IMR-90 (cell line): ENCODE measurements around the gene RIOK2. TPM values are rescaled to one million over a fixed set of nuclear protein-coding genes. Genes with fewer than 3 reads are reported as not detected.

Experiments used
- ATAC-seq: fragments of 200-7000 bp; cut with Tn5 transposase; 2 replicates; pipeline ENCODE4 v1.9.1; 2020; ENCODE audit warnings: low read depth, mild to moderate bottlenecking, moderate library complexity
- BruUV-seq: library from RNA; stranded (reverse); fragments of 400-500 nt; replicated peaks from 2 replicates; lab custom pipeline; 2021; lab: Mats Ljungman, UMichigan
- CTCF ChIA-PET: fragments of 300-600 bp; formaldehyde crosslinking; extraction: SDS; loops from one replicate; lab custom pipeline; 2021; ENCODE audit warnings: antibody characterized with exemption; lab: Yijun Ruan, JAX
- POLR2A ChIA-PET: fragments of 300-600 bp; sonication (Branson Sonifier 250); formaldehyde crosslinking; loops from one replicate; lab custom pipeline; 2022; ENCODE audit warnings: antibody characterized with exemption; ENCODE audit not compliant: unreplicated experiment; lab: Charles Lee
- DNase-seq: peaks from one replicate; pipeline ENCODE4 v3.0.0; 2013
- H2AFZ ChIP-seq: replicated peaks from 2 replicates; pipeline ENCODE3; 2013; ENCODE audit warnings: low read length, mild to moderate bottlenecking; ENCODE audit not compliant: poor library complexity
- H2AK5ac ChIP-seq: 2 replicates; pipeline ENCODE4 v1.6.1; 2013; ENCODE audit warnings: low read depth, low read length, inconsistent platforms
- H2AK9ac ChIP-seq: replicated peaks from 2 replicates; pipeline ENCODE3; 2013; ENCODE audit warnings: mild to moderate bottlenecking, low read depth, low read length, moderate library complexity; ENCODE audit not compliant: poor library complexity
- H2BK120ac ChIP-seq: 2 replicates; pipeline ENCODE4 v1.6.1; 2013; ENCODE audit warnings: low read depth, low read length, inconsistent platforms
- H2BK15ac ChIP-seq: 3 replicates; pipeline ENCODE4 v1.6.1; 2013; ENCODE audit warnings: low read depth, low read length, inconsistent platforms
- H2BK20ac ChIP-seq: 2 replicates; pipeline ENCODE4 v1.6.1; 2013; ENCODE audit warnings: low read depth, mild to moderate bottlenecking, inconsistent platforms, low read length, moderate library complexity
- H2BK5ac ChIP-seq: 2 replicates; pipeline ENCODE4 v1.6.1; 2013; ENCODE audit warnings: mild to moderate bottlenecking, low read depth, low read length, inconsistent platforms; ENCODE audit not compliant: poor library complexity, severe bottlenecking
- H3K14ac ChIP-seq: replicated peaks from 2 replicates; pipeline ENCODE4 v1.6.1; 2013; ENCODE audit warnings: low read depth, low read length, inconsistent platforms
- H3K18ac ChIP-seq: 2 replicates; pipeline ENCODE4 v1.6.1; 2013; ENCODE audit warnings: low read depth, low read length, control low read depth
- H3K23ac ChIP-seq: 2 replicates; pipeline ENCODE4 v1.6.1; 2013; ENCODE audit warnings: low read depth, low read length, inconsistent platforms
- H3K27ac ChIP-seq: 2 replicates; pipeline ENCODE4 v1.5.1; 2013; ENCODE audit warnings: mild to moderate bottlenecking, control low read depth, low read length; ENCODE audit not compliant: insufficient read depth
- H3K27me3 ChIP-seq: 2 replicates; pipeline ENCODE4 v1.6.1; 2013; ENCODE audit warnings: low read length; ENCODE audit not compliant: control insufficient read depth, insufficient read depth
- H3K36me3 ChIP-seq: 2 replicates; pipeline ENCODE4 v1.6.1; 2013; ENCODE audit warnings: low read length, mixed read lengths; ENCODE audit not compliant: control insufficient read depth, insufficient read depth
- H3K4ac ChIP-seq: 2 replicates; pipeline ENCODE4 v1.6.1; 2013; ENCODE audit warnings: low read depth, low read length, inconsistent platforms
- H3K4me1 ChIP-seq: 2 replicates; pipeline ENCODE4 v1.6.1; 2013; ENCODE audit warnings: low read length, mixed read lengths; ENCODE audit not compliant: control insufficient read depth, insufficient read depth
- H3K4me2 ChIP-seq: 2 replicates; pipeline ENCODE4 v1.6.1; 2013; ENCODE audit warnings: low read depth, mild to moderate bottlenecking, control low read depth, low read length, moderate library complexity
- H3K4me3 ChIP-seq: 2 replicates; pipeline ENCODE4 v1.5.1; 2013; ENCODE audit warnings: low read depth, mild to moderate bottlenecking, control low read depth, low read length, moderate library complexity; ENCODE audit not compliant: insufficient read depth
- H3K56ac ChIP-seq: 2 replicates; pipeline ENCODE4 v1.6.1; 2013; ENCODE audit warnings: low read length, inconsistent platforms; ENCODE audit not compliant: insufficient read depth; ENCODE audit errors: extremely low read depth
- H3K79me1 ChIP-seq, 2 experiments: 2 replicates each; pipeline ENCODE4 v1.6.1; 2013; ENCODE audit warnings: low read length in 2 of 2, inconsistent platforms in 1 of 2, low read depth in 1 of 2
- H3K9ac ChIP-seq: 2 replicates; pipeline ENCODE4 v1.6.1; 2013; ENCODE audit warnings: low read depth, low read length, control low read depth
- H3K9me1 ChIP-seq: 2 replicates; pipeline ENCODE4 v1.6.1; 2013; ENCODE audit warnings: low read length, inconsistent platforms; ENCODE audit not compliant: insufficient read depth
- H3K9me3 ChIP-seq: 2 replicates; pipeline ENCODE4 v1.6.1; 2013; ENCODE audit warnings: low read length; ENCODE audit not compliant: control insufficient read depth, insufficient read depth
- H4K20me1 ChIP-seq: 2 replicates; pipeline ENCODE4 v1.6.1; 2013; ENCODE audit warnings: low read length, inconsistent platforms; ENCODE audit not compliant: insufficient read depth
- H4K5ac ChIP-seq: 2 replicates; pipeline ENCODE4 v1.6.1; 2013; ENCODE audit warnings: mild to moderate bottlenecking, low read depth, low read length, control low read depth
- H4K8ac ChIP-seq, 2 experiments: 2 replicates each; pipeline ENCODE4 v1.6.1; 2013; ENCODE audit warnings: low read depth in 2 of 2, low read length in 2 of 2, control low read depth in 1 of 2, inconsistent platforms in 1 of 2
- H4K91ac ChIP-seq: 2 replicates; pipeline ENCODE4 v1.6.1; 2013; ENCODE audit warnings: low read depth, low read length, inconsistent platforms; ENCODE audit not compliant: insufficient read depth
- BHLHE40 ChIP-seq: fragments of 150-350 bp; IDR thresholded peaks from 2 replicates; pipeline ENCODE4 v1.6.1; 2016; ENCODE audit warnings: mild to moderate bottlenecking, low read depth, low read length
- CEBPB ChIP-seq: IDR thresholded peaks from 2 replicates; pipeline ENCODE4 v1.6.1; 2012; ENCODE audit warnings: low read depth, low read length, improper control_type of control experiment
- RAD21 ChIP-seq: IDR thresholded peaks from 2 replicates; pipeline ENCODE4 v1.6.1; 2012; ENCODE audit warnings: low read length, improper control_type of control experiment
- RFX5 ChIP-seq: IDR thresholded peaks from 2 replicates; pipeline ENCODE4 v1.8.0; 2012; ENCODE audit warnings: low read depth, mild to moderate bottlenecking, low read length, moderate library complexity
- SMC3 ChIP-seq: fragments of 150-350 bp; IDR thresholded peaks from 2 replicates; pipeline ENCODE4 v1.6.1; 2016; ENCODE audit warnings: low read depth, mild to moderate bottlenecking, antibody characterized with exemption, low read length, moderate library complexity
- WGBS, 2 experiments: methylation state at CpG; one replicate each; pipeline versions ENCODE4 v1.1.5 to v1.1.7; 2013; ENCODE audit warnings: missing lambda C conversion rate in 2 of 2; ENCODE audit not compliant: insufficient read length in 1 of 2; ENCODE audit errors: extremely low coverage in 2 of 2; 5-methylcytosine and 5-hydroxymethylcytosine counted together
- dilution Hi-C: fragments of 300-500 bp; cut with HindIII; formaldehyde crosslinking; loops from one replicate; pipeline ENCODE4 v1.14.3; 2018; ENCODE audit warnings: low sequenced_read_pairs; ENCODE audit not compliant: unreplicated experiment
- in situ Hi-C: fragments of 300-500 bp; cut with MboI; formaldehyde crosslinking; loops from 3 replicates; pipeline ENCODE4 v1.14.3; 2019; ENCODE audit warnings: low sequenced_read_pairs, inconsistent platforms, mixed read lengths
- intact Hi-C: fragments of 100-400 bp; cut with micrococcal nuclease; formaldehyde crosslinking; loops from 2 replicates; pipeline ENCODE4 v1.10.0; 2022
- polyA plus RNA-seq, 3 experiments: library from polyadenylated mRNA; depleted of rRNA; stranded (reverse); fragments of >200 nt; gene quantifications; 2 replicates each; pipeline ENCODE4 v1.2.3, GENCODE V29; 2012; ENCODE audit warnings: low replicate concordance in 1 of 3
- total RNA-seq: library from RNA; depleted of rRNA; stranded (reverse); fragments of >200 nt; gene quantifications from 2 replicates; pipeline ENCODE4 v1.2.3, GENCODE V29; 2012
- TF ChIP-seq, protein P1 (sequence below): conservative IDR thresholded peaks from 2 replicates; pipeline ENCODE4 v1.5.1; 2012; ENCODE audit warnings: mild to moderate bottlenecking, low read depth, low read length, improper control_type of control experiment

The RIOK2 gene
- total and polyA plus RNA-seq, 2 of the 4 experiments (the other 2 are of a cell fraction) = 10.7 to 17.7 TPM

DNA sequence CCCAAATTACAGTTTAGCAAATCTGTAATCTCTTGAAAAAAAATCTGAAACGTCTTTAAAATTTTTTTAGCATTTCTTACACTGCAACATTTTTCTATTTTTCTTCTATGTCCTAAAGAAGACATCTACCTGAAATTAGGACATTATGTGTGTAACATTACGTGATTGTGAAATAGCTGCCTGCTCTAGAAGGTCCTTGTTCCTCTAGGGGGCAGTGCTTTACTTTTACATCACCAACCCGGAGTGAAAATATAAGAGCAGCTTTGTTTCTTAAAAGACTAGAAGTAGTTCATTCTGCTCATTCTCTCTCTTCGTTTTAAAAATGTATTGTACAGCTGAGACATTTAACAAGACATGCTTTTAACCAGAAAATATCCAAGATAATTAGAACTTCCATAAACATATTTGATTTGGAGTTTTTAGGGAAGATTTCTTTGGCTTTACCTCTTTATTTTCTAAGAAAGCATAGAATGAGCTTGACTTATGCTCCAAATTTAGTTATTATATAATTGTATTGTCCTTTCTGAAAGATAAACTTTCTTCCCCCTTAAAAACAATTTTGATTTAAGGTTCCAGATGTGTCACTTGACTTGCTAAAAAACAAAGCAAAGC lies 48.1 kb upstream of the RIOK2 start:
- Histone ChIP-seq H3K9me1 (no peaks in the 10 kb centered on the region), H3K9ac (no peak overlapping the region), H3K9me3 (no peaks in the 10 kb centered on the region), H2BK5ac (no peak overlapping the region), H3K56ac (no peak overlapping the region), H3K79me1 (no peaks in the 10 kb centered on the region), H2BK120ac (no peak overlapping the region), H4K8ac (no peak overlapping the region), H3K36me3 (no peaks in the 10 kb centered on the region), H2AFZ (no peak overlapping the region), H3K27ac (no peak overlapping the region), H3K4ac (no peak overlapping the region), H4K91ac (no peak overlapping the region), H3K4me3 (no peak overlapping the region), H2BK20ac (no peak overlapping the region), H2AK9ac (no peak overlapping the region), H3K4me2 (no peak overlapping the region), H3K27me3 (no peaks in the 10 kb centered on the region), H3K23ac (no peak overlapping the region), H3K4me1 (no peaks in the 10 kb centered on the region), H3K14ac (no peak overlapping the region), H2AK5ac (no peak overlapping the region), H2BK15ac (no peak overlapping the region), H4K20me1 (no peaks in the 10 kb centered on the region), H3K18ac (no peak overlapping the region), H4K5ac (no peak overlapping the region)
- DNase-seq (peak; percentile 86), ATAC-seq (peak; percentile 87)
- WGBS, 2 experiments = no CpG with 5 or more reads among the region's 4 CpGs
- no TSS peak for BruUV-seq
- TF ChIP-seq, protein P1, sequence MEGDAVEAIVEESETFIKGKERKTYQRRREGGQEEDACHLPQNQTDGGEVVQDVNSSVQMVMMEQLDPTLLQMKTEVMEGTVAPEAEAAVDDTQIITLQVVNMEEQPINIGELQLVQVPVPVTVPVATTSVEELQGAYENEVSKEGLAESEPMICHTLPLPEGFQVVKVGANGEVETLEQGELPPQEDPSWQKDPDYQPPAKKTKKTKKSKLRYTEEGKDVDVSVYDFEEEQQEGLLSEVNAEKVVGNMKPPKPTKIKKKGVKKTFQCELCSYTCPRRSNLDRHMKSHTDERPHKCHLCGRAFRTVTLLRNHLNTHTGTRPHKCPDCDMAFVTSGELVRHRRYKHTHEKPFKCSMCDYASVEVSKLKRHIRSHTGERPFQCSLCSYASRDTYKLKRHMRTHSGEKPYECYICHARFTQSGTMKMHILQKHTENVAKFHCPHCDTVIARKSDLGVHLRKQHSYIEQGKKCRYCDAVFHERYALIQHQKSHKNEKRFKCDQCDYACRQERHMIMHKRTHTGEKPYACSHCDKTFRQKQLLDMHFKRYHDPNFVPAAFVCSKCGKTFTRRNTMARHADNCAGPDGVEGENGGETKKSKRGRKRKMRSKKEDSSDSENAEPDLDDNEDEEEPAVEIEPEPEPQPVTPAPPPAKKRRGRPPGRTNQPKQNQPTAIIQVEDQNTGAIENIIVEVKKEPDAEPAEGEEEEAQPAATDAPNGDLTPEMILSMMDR = peak; percentile 79
- peak; percentile 77 for TF ChIP-seq RAD21
- TF ChIP-seq BHLHE40 = no peak
- TF ChIP-seq CEBPB = peak; percentile 100
- peak; percentile 64 for TF ChIP-seq SMC3
- no peak for TF ChIP-seq RFX5
- dilution Hi-C loops = no loop called here
- ChIA-PET POLR2A (interaction anchor here (1.0 kb wide), 1 partner anchor 1538 kb away, joined by 3 read pairs; no protein-coding TSS in a partner anchor), CTCF (interaction anchor here (0.6 to 1.9 kb wide), 12 partner anchors 12 to 1650 kb away, joined by 3 to 16 read pairs (median 3); no protein-coding TSS in a partner anchor)
- intact Hi-C loops = loop anchor here (1.0 to 10.0 kb wide), 4 partner anchors 303 to 1596 kb away; no protein-coding TSS in a partner anchor
- in situ Hi-C loops = no loop called here
